Common myeloid progenitor, CD34-positive (primary cell): ENCODE measurements around the gene STK24.

Source experiments
- CTCF ChIA-PET: fragments of 350-600 bp; sonication (Branson Sonifier 250); formaldehyde crosslinking; loops from one replicate; lab custom pipeline; 2021; ENCODE audit warnings: antibody characterized with exemption; lab: Charles Lee
- POLR2A ChIA-PET: fragments of 350-600 bp; sonication (Branson Sonifier 250); formaldehyde crosslinking; loops from one replicate; lab custom pipeline; 2021; ENCODE audit warnings: antibody characterized with exemption; lab: Charles Lee
- DNase-seq, 3 donors: peaks; one replicate each; pipeline versions ENCODE4 v3.0.0 to v3.0.0-alpha.2; 2013
- H3K27ac ChIP-seq, 2 experiments: 1 replicate in 1 of 2; 2 replicates in 1 of 2; pipeline ENCODE4 v1.7.0; 2013; ENCODE audit warnings: inconsistent platforms in 2 of 2, low read length in 2 of 2, mild to moderate bottlenecking in 2 of 2, low read depth in 1 of 2, moderate library complexity in 1 of 2; ENCODE audit not compliant: severe bottlenecking in 2 of 2, insufficient read depth in 1 of 2, poor library complexity in 1 of 2
- H3K27me3 ChIP-seq, 5 experiments: replicated peaks in 2 of 5; 1 replicate in 3 of 5; 2 replicates in 2 of 5; pipeline versions ENCODE4 v1.6.1 to v1.7.0; 2013; ENCODE audit warnings: low read length in 4 of 5, mild to moderate bottlenecking in 2 of 5, moderate library complexity in 2 of 5, inconsistent platforms in 1 of 5; ENCODE audit not compliant: insufficient read depth in 5 of 5, control insufficient read depth in 4 of 5
- H3K36me3 ChIP-seq, 4 experiments: 1 replicate in 2 of 4; 2 replicates in 2 of 4; pipeline versions ENCODE4 v1.6.1 to v1.7.0; 2013; ENCODE audit warnings: low read length in 3 of 4, control low read depth in 1 of 4, mild to moderate bottlenecking in 1 of 4; ENCODE audit not compliant: control insufficient read depth in 4 of 4, insufficient read depth in 4 of 4
- H3K4me1 ChIP-seq, 4 experiments: 1 replicate in 3 of 4; 2 replicates in 1 of 4; pipeline versions ENCODE4 v1.6.1 to v1.7.1; 2013; ENCODE audit warnings: low read length in 3 of 4, mild to moderate bottlenecking in 3 of 4, control low read depth in 1 of 4, inconsistent platforms in 1 of 4, moderate library complexity in 1 of 4; ENCODE audit not compliant: control insufficient read depth in 4 of 4, insufficient read depth in 4 of 4; ENCODE audit errors: control extremely low read depth in 1 of 4
- H3K4me3 ChIP-seq, 7 experiments: 1 replicate in 4 of 7; 2 replicates in 3 of 7; pipeline versions ENCODE4 v1.5.1 to v1.7.0; 2013; ENCODE audit warnings: mild to moderate bottlenecking in 7 of 7, low read length in 6 of 7, moderate library complexity in 6 of 7, inconsistent platforms in 2 of 7, low read depth in 2 of 7, control low read depth in 1 of 7; ENCODE audit not compliant: insufficient read depth in 4 of 7, control insufficient read depth in 1 of 7; ENCODE audit errors: extremely low read depth in 1 of 7
- H3K9me3 ChIP-seq, 5 experiments: 1 replicate in 4 of 5; 2 replicates in 1 of 5; pipeline versions ENCODE4 v1.6.1 to v1.7.1; 2013; ENCODE audit warnings: low read length in 4 of 5, mild to moderate bottlenecking in 2 of 5, inconsistent platforms in 1 of 5, low read depth in 1 of 5, moderate library complexity in 1 of 5; ENCODE audit not compliant: control insufficient read depth in 4 of 5, insufficient read depth in 2 of 5; ENCODE audit errors: control extremely low read depth in 1 of 5
- WGBS: methylation state at CpG from one replicate; pipeline ENCODE4 v1.1.5; 2013; ENCODE audit not compliant: insufficient coverage; 5-methylcytosine and 5-hydroxymethylcytosine counted together

STK24 gene

GRCh38 chr13:98473135-98473787 lies 103.6 kb downstream of the STK24 start:
- no peak overlapping the region for H3K27ac ChIP-seq

GRCh38 chr13:98471934-98472333 lies 105.0 kb downstream of the STK24 start:
- H3K27ac ChIP-seq = no peak overlapping the region
- no peaks in the 10 kb centered on the region for H3K9me3 ChIP-seq
- ChIA-PET POLR2A (no interaction called here), CTCF (interaction anchor here (0.7 to 1.8 kb wide), 4 partner anchors 12 to 181 kb away, joined by 3 to 7 read pairs (median 4); no protein-coding TSS in a partner anchor)
- H3K4me3 ChIP-seq = no peak overlapping the region
- no peaks in the 10 kb centered on the region for H3K27me3 ChIP-seq
- 85% methylated on average over 8 of the region's 10 CpGs for WGBS
- peaks cover 6 to 20% (median 15%) of the 10 kb centered on the region in 4 experiments for H3K4me1 ChIP-seq
- peaks cover 11 to 55% (median 32%) of the 10 kb centered on the region in 4 experiments for H3K36me3 ChIP-seq
- no peak for DNase-seq

More at GRCh38 chr13:98473135-98473787, 103.6 kb downstream of the STK24 start:
- 88% methylated on average over 3 of the region's 5 CpGs for WGBS
- no peak for DNase-seq
- H3K27me3 ChIP-seq = no peaks in the 10 kb centered on the region
- no peak overlapping the region for H3K4me3 ChIP-seq
- H3K9me3 ChIP-seq = no peaks in the 10 kb centered on the region
- ChIA-PET CTCF (interaction anchor here (1.8 kb wide), 1 partner anchor 180 kb away, joined by 7 read pairs; no protein-coding TSS in a partner anchor), POLR2A (no interaction called here)
- peaks cover 11 to 34% (median 26%) of the 10 kb centered on the region in 4 experiments for H3K4me1 ChIP-seq
- H3K36me3 ChIP-seq = peaks cover 11 to 43% (median 28%) of the 10 kb centered on the region in 4 experiments

GRCh38 chr13:98470920-98471319 lies 106.0 kb downstream of the STK24 start:
- peaks cover 11 to 64% (median 36%) of the 10 kb centered on the region in 4 experiments for H3K36me3 ChIP-seq
- H3K9me3 ChIP-seq = no peaks in the 10 kb centered on the region
- H3K27ac ChIP-seq = no peak overlapping the region
- no peak overlapping the region for H3K4me3 ChIP-seq
- no peaks in the 10 kb centered on the region for H3K27me3 ChIP-seq
- CTCF ChIA-PET = interaction anchor here (1.0 to 6.7 kb wide), 5 partner anchors 15 to 203 kb away, joined by 3 to 54 read pairs (median 4); no protein-coding TSS in a partner anchor
- H3K4me1 ChIP-seq = peaks cover 0 to 10% (median 5%) of the 10 kb centered on the region in 4 experiments
- WGBS = 100% methylated on average over 3 of the region's 6 CpGs
- no peak for DNase-seq
- POLR2A ChIA-PET = no interaction called here

GRCh38 chr13:98468929-98469328 lies 108.0 kb downstream of the STK24 start:
- WGBS = 95% methylated on average over 20 of the region's 20 CpGs
- no peaks in the 10 kb centered on the region for H3K9me3 ChIP-seq
- H3K27me3 ChIP-seq = no peaks in the 10 kb centered on the region
- no peak for DNase-seq
- CTCF ChIA-PET = interaction anchor here (1.3 to 6.7 kb wide), 5 partner anchors 10 to 185 kb away, joined by 3 to 54 read pairs (median 19); no protein-coding TSS in a partner anchor
- no peak overlapping the region for H3K27ac ChIP-seq
- no peaks in the 10 kb centered on the region for H3K4me1 ChIP-seq
- POLR2A ChIA-PET = no interaction called here
- H3K4me3 ChIP-seq = no peak overlapping the region
- peaks cover 11 to 65% (median 38%) of the 10 kb centered on the region in 4 experiments for H3K36me3 ChIP-seq

GRCh38 chr13:98468361-98468760 lies 108.5 kb downstream of the STK24 start:
- Histone ChIP-seq H3K27ac (no peak overlapping the region), H3K4me1 (no peaks in the 10 kb centered on the region), H3K36me3 (peaks cover 9 to 63% (median 40%) of the 10 kb centered on the region in 4 experiments), H3K4me3 (no peak overlapping the region), H3K27me3 (no peaks in the 10 kb centered on the region), H3K9me3 (no peaks in the 10 kb centered on the region)
- ChIA-PET POLR2A (no interaction called here), CTCF (interaction anchor here (1.2 to 6.7 kb wide), 7 partner anchors 11 to 205 kb away, joined by 3 to 54 read pairs (median 4); no protein-coding TSS in a partner anchor)
- DNase-seq = no peak
- 94% methylated on average over 2 of the region's 3 CpGs for WGBS

- ChIA-PET POLR2A (no interaction called here), CTCF (interaction anchor here (0.7 to 6.7 kb wide), 15 partner anchors 8 to 451 kb away, joined by 3 to 54 read pairs (median 3); no protein-coding TSS in a partner anchor)
- H3K4me3 ChIP-seq = no peak overlapping the region
- no peaks in the 10 kb centered on the region for H3K4me1 ChIP-seq
- no peak for DNase-seq
- no peaks in the 10 kb centered on the region for H3K27me3 ChIP-seq
- WGBS = 97% methylated on average over 10 of the region's 13 CpGs
- H3K9me3 ChIP-seq = no peaks in the 10 kb centered on the region
- H3K27ac ChIP-seq = no peak overlapping the region
- peaks cover 9 to 66% (median 43%) of the 10 kb centered on the region in 4 experiments for H3K36me3 ChIP-seq
Observed at GRCh38 chr13:98467263-98467985, 109.5 kb downstream of the STK24 start.
